ENCODE data around the gene EHBP1.

The EHBP1 gene

DNA sequence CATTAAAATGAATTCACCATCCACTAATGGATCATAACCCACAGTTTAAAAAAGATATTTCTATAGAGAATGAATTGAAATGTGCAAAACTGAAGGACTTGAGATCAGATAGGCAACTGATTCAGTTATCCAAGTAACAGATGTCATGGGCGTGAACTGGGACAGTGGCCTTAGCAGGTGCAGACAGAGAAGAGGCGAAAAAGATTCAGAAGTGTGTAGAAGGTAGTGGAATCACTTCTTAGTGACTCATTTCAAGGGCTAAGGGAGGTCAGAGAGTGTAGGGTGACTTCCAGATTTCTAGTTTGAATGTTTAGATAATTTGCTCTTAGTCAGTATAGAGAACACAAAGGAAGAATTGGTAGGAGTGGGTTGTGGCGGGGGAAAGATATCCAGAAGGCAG, 79.7 kb downstream of the EHBP1 start:
- DNase-seq, result no peak

DNA sequence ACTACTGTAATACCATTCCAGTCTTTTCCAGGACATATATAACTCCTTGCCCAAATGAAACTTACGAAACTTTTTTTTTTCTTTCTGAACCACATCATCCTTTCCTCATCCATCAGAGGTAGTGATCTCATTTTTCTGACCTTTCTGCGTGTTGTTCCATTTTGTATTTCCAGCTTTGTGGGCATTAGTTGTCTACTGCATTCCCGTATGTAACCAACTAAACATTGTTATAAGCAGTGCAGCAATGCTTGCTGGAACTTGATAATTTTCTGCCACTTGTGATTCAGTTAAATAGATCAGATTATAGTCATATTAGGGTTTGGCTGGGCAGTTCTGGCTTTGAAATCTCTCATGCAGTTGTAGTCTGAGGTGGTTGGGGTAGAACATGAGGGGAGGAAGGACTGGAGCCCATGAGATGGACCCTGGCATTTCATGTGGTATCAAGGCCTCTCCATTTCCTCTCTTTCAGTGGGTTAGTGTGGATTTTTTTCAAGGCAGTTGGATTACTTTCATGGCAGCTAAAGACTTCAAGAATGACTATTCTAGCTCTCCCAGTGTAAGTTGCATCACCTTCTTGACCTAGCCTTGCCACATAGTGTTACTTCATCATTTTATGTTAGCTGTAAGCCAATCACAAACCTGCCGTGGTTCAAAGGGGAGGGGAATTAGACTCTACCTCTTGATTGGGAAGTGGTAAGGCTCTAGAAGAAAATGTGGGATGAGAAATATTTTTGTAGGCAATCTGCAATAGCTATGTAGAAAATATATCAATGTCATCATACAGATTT, 80.5 kb downstream of the EHBP1 start:
- no peak for DNase-seq

DNA sequence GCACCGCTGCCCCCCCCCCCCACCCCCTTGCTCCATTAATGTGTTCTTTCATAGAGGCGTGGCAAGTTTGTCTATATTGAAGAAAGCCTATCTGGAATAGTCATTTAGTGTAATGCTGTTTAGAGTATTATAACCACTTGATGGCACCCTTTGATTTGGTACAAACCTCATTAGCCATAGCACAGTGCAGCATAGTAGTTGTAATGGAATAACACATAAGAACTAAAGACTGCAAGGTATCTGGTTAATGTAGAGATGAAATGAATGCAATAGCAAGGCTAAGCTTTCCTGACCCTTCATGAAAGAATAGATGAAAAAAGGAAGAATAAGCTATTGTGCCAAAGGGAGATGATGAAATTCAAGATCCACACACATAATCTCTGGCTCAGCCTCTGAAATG, 81.9 kb downstream of the EHBP1 start:
- DNase-seq, result no peak

DNA sequence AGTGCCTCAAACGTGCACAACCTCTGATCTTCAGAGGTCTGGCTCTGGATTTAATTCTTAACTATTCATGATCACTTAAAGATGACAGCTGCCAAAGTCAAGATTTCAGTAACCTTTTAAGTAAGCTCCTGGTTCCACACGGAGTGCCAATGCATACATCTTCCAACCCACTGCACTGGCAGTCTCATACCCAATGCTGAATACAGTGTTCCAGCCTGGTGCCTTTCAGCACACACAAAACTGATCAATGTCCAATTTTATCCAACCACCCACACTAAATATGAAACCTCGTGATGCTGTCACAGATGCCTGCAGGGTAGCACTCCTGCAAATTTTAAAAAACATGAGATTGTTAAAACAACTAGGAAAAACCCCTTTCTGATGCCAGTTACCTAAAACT, 84.0 kb downstream of the EHBP1 start:
- no peak for DNase-seq

DNA sequence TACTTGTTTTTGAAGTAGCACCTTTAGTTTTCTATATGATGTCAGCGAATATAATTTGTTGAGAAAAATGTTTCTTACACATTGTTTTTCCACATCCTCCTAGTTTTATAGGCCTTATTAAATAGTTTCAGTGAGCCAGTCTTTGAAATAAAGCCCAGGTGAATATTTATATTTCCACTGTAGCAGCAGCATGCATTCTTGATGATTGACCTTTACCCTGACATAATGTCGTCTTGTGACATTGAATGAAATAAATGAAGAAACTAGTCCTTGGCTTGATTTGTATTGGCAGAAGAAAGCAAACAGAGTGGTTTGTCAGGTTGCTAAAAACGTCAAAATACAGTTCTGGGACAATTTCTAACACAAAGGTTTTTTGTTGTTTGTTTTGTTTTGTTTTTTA, 84.4 kb downstream of the EHBP1 start:
- DNase-seq, result no peak

- no peak for DNase-seq
Measured at GRCh38 chr2:62792408-62792807, 86.9 kb downstream of the EHBP1 start.

DNA sequence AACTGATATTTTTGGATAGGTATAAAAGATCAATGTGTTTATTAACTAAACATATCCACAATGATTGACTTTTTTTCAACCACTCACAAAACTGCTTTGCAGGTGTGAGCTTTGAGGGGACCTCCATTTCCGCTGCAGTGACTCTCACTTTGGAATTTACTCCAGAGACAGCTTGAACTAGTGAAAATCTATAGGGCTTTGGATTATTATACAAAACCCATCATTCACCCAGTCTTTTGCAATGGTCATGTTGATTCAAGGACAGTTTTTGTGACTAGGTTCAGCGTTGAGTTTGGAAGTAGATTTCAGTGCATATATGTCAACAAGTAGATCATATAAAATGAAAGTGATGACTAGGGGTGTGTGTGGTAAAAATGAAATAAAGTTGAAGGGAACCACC, 87.7 kb downstream of the EHBP1 start:
- no peak for DNase-seq

- no peak for DNase-seq
Measured at GRCh38 chr2:62794791-62795190, 89.3 kb downstream of the EHBP1 start.

- DNase-seq, result no peak
Measured at GRCh38 chr2:62795341-62795740, 89.8 kb downstream of the EHBP1 start.

DNA sequence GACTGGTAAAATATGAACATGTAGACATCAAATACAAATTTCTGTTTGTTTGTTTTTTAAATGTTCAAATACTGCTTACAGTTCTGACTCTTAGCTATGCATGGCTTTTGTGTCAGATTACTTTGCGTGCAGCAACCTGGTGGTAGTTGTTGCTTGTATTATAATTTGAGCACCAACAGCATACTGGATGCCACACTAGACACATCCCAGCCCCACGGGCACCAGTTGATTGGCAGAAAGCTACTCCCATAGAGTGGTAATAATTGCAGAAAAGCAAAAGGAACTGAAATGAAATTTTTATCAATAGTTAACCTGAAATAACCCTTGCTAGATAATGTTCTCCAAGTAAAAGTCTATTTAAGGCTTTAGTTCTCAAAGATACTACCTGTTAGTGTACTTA, 91.6 kb downstream of the EHBP1 start:
- DNase-seq, result no peak

GRCh38 chr2:62800618-62801017, 95.1 kb downstream of the EHBP1 start:
- no peak for DNase-seq

- no peak for DNase-seq
Measured at GRCh38 chr2:62801110-62801509, 95.6 kb downstream of the EHBP1 start.

DNA sequence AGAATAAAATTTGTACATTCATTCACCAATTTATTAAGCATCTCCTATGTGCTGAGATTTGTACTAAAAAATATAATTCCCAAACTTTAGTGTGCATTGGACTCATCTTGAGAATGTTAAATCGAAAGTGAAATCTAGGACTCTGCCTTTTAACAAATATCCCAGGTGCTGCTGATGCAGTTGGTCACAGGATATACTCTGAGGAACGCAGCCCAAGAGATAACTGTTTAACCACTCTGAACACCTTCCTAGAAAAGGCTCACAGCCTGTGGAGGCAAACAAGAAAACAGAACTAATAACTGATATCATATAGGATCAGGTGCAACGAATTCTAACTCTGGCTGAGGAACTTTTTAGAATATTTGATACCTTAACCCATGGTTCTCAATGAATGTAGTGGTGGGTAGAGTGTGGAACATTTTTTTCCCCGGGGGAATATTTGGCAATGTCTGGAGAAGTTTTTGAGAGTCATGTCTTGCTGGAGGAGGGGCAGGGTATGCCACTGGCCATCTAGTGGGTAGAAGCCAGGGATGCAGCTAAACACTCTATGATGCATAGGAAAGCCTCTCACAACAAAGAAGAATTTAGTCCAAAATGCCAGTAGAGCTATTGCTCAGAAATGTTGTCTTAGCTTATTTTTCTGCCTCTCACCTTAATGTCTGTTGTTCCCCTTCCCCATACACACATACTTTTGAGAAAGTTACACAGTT, 96.5 kb downstream of the EHBP1 start:
- DNase-seq, result no peak

DNA sequence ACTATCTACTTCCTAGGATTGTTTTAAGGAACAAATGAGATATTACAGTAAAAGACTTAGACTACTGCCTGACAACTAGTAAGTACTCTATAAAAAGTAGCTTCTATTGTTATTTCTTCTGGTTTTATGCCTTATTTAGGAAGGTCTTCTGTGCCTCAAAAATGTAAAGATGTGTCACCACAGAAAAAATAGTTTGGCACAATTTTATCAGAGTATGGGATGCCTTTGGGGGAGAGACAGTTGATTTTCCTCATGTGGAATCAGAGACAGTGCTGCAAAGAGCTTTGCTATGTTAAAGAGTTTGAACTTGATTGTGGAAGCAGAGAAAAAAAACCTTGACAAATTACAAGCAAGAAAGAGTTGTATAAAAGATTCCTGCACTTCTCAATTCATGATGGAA, 98.4 kb downstream of the EHBP1 start:
- DNase-seq, result no peak

GRCh38 chr2:62806231-62806630, 100.7 kb downstream of the EHBP1 start:
- no peak for DNase-seq

DNA sequence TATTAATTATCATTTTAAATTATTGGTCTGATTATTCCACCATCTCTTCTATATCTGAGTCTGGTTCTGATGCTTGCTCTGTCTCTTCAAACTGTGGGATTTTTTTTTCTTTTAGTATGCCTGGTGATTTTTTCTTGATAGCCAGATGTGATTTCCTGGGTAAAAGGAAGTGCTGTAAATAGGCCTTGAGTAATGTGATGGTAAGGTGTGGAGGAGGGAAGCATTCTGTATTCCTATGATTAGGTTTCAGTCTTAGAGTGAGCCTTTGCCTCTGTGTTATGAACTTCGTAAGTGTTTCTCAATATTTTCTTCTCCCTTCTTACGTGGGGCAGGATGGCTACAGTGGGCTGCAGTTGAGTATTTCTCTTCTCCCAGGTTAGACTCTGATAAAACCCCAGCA, 103.0 kb downstream of the EHBP1 start:
- DNase-seq, result no peak

DNA sequence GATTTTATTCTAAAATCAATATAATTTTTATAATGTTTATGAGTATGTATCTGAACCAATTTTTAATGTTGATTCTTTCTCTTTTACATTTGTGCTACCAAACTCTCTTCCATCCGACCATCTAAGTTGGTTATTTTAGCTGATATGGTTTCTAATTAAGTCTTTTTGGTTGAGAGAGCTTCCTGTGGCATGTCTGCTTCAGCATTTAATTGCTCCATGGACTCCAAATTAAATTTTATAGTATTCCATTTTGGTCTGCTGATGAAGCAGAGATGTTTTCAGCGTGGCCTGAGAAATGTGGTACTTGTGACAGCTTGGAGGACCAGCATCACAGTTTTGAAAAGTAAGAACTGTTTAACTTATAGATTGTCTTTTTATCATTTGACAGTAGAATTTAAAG, 105.6 kb downstream of the EHBP1 start:
- no peak for DNase-seq

DNA sequence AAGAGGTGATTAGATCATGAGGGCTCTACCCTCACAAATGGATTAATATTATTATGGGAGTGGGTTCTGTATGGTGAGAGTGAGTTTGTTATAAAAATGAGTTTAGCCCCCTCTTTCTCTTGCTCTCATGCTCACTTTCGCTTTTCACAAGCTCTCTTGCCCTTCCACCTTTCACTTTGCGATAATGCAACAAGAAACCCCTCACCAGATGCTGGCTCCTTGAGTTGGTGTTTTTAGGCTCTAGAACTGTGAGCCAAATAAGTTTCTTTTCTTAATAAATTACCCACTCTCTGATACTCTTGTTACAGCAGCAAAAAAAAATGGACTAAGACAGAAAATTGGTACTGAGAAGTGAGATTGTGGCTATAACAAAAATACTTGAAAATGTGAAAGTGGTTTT, 106.5 kb downstream of the EHBP1 start:
- no peak for DNase-seq

- DNase-seq, result no peak
Measured at GRCh38 chr2:62812921-62813825, 107.7 kb downstream of the EHBP1 start.

- no peak for DNase-seq
Measured at GRCh38 chr2:62814123-62814522, 108.6 kb downstream of the EHBP1 start.

DNA sequence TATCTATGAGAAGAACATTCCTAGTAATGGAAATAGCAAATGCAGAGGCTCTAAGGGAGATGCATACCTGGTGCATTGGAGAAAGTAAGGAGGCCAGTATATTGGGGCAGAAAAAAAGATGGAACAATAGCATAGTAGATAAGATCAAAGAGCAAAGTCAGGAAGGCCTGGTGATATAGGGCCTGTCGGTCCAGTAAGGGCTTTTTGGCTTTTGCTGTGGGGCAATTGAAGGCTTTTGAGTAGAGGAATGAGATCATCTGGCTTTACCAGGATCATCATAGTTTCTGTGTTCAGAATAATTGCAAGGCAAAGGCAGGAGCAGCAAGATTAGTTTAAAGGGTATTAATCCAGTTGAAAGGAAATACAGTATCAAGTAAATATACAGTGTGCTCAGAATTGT, 111.8 kb downstream of the EHBP1 start:
- DNase-seq, result no peak

DNA sequence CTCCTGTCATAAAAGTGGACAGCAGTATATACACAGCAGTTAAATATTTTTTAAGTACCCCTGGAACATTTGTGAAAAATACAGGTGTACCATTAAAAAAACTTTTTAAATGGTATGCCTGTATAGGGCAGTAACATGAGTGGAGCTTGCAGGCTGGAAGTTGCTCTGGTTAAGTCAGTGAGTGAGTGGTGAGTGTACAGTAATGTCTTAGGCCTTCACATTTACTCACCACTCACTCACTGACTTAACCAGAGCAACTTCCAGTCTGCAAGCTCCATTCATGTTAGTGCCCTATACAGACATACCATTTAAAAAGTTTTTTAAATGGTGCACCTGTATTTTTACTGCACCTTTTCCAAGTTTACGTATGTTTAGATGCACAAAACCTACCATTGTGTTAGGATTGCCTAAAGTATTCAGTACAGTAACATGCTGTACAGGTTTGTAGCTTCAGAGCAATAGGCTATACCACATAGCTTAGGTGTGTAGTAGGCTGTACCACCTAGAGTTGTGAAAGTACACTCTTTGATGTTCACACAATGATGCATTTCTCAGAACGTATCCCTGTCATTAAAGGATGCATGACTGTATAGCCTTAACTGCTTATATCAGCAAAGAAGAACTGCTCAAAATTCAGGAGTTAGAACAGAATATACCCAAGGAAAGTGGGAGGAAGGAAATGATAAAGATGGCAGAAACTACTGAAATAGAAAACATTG, 112.6 kb downstream of the EHBP1 start:
- no peak for DNase-seq

DNA sequence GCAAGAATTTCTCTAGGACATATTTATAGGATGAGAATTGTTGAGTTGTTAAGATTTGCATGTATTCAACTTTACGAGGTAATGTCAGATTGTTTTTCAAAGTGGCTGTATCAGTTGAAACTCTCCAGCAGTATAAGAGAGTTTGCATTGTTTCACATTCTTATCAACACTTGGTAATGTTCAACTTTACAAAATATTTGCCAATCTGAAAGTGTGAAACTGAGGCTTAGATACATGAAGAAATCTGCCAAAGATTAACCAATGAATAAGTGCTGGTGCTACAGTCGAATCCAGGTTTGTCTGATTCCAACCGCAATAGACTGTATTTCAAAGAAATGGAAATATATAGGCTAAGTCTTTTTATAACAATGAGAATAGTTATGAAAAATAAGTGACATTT, 117.0 kb downstream of the EHBP1 start:
- DNase-seq, result no peak
